Hypothalamus (tissue), 51 donors: ENCODE measurements around the gene ST8SIA1.

Experiments used
- DNase-seq, 51 donors: peaks; one replicate each; lab custom pipeline; 2025; lab: John Stamatoyannopoulos, UW

The ST8SIA1 gene

GRCh38 chr12:22333186-22333712 is 1.3 kb downstream of the ST8SIA1 start:
- DNase-seq = peak in 1 of 51 donors; percentile 54

DNA sequence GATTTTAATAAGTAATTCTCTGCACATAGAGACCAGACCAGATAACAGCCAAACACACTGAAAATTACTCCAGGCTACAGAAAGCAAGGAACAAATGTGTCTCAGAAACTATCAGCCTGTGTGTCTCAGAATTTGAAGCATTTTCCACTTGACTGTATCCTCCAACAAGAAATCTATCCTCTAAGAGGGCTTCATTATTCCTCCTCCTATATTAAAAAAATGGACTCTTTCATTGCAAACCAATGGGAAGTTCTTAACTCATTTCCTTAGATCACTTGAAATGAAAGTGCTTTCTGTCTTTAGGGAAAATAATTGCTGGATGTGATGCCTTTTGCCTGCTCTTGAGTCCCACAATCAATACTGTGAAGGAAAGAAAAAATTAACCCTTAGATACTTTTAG is 2.3 kb downstream of the ST8SIA1 start:
- DNase-seq = peak in 1 of 51 donors; percentile 33

GRCh38 chr12:22329621-22330020 is 4.9 kb downstream of the ST8SIA1 start:
- DNase-seq = no peak

GRCh38 chr12:22325218-22325617 is 9.3 kb downstream of the ST8SIA1 start:
- no peak for DNase-seq

DNA sequence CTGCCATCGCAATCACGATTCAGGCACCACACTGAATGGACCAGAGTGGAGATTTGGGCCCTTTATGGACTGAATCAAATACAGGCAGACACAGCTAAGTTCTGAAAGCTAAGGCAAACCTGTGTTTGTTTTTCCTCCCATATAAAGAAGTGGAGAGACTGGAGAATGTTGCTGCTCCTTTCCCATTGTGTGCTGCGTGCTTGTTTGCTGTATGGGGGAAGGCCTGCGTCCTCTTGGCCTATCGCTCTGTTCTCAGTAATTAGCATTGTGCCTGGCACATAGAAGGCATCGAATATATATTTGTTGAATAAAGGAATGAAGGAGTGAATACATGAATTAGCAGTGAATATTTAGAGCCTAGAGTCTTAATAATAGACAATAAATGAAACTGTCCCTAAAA is 12.4 kb downstream of the ST8SIA1 start:
- DNase-seq = no peak

DNA sequence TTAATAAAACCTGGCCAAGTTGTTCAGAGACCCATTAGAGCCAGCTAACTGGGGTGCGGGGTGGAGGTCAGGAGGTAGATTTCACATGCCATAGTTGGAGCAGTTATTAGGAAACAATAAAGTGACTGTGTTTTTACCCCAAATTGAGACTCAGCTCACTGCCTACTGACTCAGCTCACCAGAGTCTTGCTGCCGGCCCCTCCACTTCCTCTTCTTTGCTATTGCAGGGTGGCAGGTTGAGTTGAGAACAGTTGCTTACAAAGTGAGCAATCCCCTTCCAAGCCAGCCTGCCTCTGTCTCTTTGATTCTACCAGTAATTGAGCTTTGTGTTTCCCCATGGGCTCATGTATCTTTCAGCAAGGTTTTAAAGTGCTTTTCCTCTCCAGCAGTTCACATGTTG is 12.9 kb downstream of the ST8SIA1 start:
- peak in 4 of 51 donors; percentile 5 to 25 (median 10) for DNase-seq

DNA sequence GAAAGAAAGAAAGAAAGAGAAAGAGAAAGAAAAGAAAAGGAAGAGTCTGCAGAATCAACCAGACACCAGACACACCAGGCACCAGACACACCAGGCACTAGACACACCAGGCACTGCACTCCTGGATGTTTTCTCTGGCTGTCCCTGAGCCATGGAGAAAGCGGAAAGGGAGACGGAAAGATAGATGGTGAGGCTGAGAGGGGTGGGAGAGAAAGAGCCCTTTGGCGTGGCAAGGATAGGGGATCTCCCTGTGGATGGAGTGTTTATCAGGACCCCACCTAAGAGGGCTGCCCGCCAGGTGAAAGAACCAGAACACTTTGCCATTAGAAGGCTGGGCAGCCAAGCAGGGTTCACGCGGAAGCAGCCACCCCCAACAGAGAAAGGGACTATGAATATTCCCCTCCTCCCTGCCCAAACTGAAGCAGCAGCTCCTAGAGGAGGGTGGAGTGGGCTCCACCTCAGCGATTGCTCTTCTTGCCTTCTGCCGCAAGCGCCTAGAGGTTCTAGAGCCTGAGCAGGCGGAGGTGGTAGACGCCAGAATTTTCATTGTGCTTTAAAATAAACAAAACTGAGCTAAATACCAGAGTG is 13.4 kb downstream of the ST8SIA1 start:
- DNase-seq = no peak

DNA sequence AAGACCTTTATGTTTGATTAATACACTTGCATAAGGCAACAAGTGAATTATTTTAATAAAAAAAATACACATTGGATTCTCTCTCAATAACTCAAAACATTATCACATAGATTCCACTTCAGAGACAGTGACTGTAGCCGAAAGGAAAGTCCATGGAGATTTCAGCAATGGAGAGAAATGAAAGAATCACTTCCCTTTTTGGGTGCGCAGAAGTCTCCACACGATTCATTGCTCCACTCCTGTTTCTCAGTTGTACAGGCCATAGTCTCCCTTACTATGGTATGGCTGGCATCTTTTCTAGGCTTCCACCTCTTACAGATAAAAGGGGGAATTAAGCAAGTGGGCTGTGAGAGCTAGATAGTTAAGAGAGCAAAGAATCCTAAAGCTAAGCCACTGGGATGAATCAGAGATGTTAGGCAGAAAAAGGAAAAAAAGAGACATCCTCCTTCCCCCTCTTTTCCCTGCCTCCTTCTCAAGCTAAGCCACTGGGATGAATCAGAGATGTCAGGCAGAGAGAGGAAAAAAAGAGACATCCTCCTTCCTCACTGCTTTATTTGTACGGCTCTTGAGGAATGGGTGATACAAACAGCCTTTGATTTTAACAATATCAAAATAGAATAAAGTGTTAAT is 16.3 kb downstream of the ST8SIA1 start:
- DNase-seq = peak in 1 of 51 donors; percentile 18

DNA sequence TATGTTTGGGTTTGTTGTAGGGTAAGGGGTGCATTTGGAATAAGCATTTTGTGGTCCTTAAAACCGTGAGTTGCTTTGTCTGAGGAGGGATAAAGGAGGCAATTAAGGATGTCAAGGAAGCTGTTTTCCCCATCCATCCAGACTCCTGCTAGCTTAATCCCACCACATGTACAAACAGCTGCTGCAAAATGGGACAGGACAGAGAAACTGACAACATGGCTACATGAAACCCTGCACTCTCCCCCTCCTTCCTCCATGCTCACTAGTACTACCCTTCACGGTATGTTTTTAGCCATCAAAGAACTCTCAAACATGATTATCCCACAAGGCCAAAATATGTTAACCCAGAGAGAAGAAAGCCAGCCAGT is 20.6 kb downstream of the ST8SIA1 start:
- DNase-seq = no peak

DNA sequence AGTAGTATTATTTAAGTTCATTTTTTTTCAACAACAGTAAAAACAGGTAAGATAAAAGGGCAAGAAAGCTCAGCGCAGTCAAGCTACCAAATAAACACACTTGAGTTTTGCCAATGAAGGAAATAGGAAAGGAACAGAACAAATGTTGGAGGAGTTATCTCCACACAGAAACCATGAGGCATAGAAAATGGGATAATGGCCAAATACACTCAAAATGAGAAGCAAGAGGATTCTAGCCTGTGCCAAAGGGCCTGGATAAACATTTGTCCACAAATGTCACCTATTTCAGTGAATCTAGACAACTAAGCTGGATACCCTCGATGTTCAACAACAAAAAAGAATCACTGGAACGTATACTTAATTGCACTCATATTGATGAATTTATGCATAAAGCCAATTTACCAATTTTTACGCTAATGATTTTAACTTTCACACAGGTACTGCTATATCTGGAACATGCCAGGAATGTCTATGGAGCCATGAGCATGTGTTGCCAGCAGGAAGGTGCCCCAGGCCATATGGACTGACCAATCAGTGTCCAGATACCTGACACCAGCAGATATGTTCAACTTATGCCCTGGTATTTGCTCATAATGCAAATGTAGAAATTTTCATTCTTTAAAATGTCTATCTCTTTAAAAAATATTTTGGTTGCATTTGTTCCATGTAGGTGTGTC is 21.1 kb downstream of the ST8SIA1 start:
- no peak for DNase-seq

GRCh38 chr12:22312336-22312735 is 22.2 kb downstream of the ST8SIA1 start:
- peak in 33 of 51 donors; percentile 9 to 74 (median 49) for DNase-seq

DNA sequence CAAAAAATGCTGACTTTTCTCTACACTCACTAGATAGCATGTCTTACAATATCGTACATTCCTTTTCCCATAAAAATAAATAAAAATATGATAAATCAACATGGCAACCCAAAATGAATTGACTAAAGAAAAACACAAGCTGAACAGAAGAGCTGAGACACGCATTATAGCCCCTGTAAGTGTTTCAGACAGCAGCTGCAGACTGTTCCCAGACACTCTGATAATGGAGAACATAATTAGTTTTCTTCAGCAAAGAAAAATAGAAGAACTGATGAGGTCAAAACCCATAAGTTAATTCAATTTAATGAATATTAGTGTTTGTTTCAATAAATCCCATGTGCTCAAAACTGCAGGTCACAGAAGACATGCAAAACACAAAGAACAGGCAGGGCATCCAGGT is 23.8 kb downstream of the ST8SIA1 start:
- DNase-seq = no peak

DNA sequence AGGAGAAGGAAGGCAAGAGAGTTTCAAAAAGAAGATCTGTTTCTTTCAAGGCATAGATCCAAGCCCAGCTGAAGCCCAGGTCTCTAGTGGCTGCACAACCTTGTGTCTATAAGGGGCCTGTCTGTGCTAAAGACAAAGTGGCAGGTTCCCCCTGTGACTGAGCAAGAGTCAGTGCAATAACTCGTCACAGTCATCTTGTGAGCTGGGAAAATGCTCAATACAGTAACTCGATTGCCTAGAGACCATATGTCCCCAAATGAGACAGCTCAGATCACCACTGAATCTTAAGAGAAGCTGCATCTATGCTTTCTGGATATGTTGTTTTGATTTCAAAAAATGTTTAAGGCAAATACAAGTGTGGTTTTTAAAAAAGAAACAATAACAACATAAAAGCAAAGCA is 24.2 kb downstream of the ST8SIA1 start:
- DNase-seq = no peak

DNA sequence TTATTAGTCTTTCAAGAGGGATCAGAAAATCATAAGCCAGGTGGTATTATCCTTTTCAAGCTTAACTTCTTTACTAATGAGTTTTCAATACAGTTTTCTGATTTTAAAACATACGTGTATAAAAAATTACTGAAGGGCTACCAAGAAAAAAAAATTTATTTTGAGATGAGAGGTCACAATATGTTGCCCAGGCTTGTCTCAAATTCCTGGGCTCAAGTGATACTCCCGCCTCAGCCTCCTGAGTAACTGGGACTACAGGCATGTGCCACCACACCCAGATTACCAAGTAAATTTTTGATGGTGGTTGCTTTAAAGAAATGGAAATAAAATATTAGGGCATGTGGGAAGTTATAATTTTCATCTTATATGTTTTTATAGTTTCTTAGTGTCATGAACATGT is 26.7 kb downstream of the ST8SIA1 start:
- DNase-seq = no peak

- no peak for DNase-seq
Measured at GRCh38 chr12:22306311-22306710, 28.2 kb downstream of the ST8SIA1 start.

DNA sequence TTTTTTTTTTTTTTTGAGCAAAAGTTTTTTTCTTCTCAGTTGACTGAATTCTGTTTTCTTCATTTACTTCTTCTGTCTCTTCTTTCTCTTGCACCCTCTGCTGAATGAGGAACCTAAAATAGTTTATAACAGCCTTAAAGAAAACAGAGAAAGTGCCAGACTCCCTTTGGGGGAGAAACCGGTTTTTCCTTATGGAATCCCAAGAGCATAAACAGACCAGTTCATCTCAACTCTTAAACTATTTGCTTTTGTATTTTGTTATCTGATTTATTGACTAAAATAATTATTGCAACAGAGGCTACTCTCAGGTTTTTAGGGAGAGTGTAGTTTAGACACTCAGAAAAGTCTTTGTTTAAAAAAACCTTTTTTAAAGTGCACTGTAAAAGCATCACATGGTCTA is 30.2 kb downstream of the ST8SIA1 start:
- DNase-seq = no peak

DNA sequence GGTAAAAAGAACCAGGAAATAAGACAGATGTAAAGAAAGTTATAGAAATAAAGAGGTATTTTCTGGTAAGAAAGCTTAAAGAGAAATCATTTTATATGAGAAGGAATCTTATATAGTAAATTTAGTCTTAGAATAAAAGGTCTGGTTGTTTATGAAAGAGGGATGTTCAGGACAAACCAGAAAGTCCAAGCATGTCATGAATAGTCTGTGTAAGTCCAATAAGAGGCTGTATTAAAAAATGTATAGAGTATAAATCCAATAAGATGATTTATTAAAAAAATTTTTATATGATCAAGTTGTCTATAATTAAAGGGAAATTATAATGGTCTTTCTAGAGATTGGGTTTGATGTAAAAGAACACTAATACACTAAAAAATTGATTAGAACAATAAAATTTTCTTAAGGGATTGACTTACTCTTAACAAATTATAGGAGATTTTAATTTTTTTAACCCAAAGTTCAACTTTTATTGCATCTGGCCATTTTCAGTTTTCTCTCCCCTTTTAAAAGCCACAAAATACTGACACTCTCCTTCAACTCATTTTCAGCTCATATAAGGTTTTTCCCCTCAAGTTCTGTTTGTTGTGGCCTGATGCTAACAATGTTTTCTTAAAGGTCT is 35.1 kb downstream of the ST8SIA1 start:
- DNase-seq = no peak

DNA sequence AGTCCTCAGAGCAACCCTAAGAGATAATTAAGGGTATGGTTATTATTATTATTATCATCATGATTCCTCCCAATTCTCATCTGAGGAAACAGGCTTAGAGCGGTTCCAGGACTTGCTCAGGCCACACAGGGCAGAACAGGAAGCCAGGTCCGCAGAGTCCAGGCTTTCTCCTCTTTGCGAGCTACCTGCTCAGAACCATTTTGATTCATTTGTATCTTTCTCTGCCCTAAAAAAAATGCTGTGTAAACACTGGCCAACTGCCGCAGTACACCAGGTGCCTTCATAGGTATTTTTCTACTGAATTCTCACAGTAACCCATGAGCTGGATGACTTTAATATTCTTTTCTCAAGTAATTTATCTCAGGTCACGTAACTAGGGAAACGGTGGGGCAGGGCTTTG is 45.3 kb downstream of the ST8SIA1 start:
- DNase-seq = no peak

- no peak for DNase-seq
Measured at GRCh38 chr12:22287776-22288621, 46.5 kb downstream of the ST8SIA1 start.

DNA sequence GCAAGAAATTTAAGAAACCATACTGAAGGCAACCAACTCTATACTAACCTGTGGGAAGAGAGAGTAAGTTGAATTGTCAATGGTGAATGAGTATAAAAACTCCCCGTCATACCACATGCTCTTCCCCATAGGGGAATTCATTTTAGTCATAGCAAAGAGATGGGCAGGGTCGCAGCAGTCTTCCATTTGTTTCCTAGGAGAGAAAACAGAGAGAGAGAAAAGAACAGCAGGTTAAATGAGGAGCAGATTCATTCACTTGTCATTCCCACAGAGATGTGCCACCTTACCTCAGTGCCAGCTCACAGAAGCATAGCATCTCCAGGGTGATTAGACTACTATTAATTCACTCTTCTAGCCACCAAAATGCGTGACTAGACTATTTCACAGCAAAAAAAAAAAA is 47.4 kb downstream of the ST8SIA1 start:
- DNase-seq = no peak

DNA sequence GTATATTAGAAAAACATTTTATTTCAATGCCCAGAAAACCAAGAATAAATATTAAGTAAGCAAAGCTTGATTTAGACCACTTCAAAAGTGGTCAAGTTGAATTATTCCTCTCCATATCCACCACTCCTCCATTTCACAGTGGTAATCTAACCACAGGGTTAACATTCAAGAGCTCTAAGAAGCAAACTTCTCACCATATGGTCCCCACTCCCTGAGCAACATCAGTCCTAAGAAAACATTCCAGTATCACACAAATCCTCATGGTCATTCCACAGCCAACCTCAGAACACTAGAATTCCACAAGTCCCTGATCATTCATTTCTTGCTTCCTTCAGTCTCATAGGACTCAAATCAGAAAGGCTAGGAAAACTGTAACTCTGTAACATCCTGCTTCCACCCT is 47.9 kb downstream of the ST8SIA1 start:
- DNase-seq = no peak
